WI38 (cell line): ENCODE results near the gene FAM117B.
"Not testable (repeated sequence)": the region's sequence is repeated elsewhere in the genome, so short reads cannot be mapped to it uniquely, and the experiment has no call there.

ENCODE experiments used
- H3K4me3 ChIP-seq: 2 replicates; pipeline ENCODE4 v1.5.1; 2011; ENCODE audit warnings: low read depth, mild to moderate bottlenecking, control low read depth, low read length
- CTCF ChIP-seq: IDR thresholded peaks from 2 replicates; pipeline ENCODE4 v1.5.1; 2012; ENCODE audit warnings: low read depth, mild to moderate bottlenecking, control low read depth, low read length

FAM117B gene

GRCh38 chr2:202704248-202704647 lies 69.5 kb downstream of the FAM117B start:
- no peak overlapping the region for H3K4me3 ChIP-seq
- TF ChIP-seq CTCF = no peak

GRCh38 chr2:202705446-202706020 lies 70.8 kb downstream of the FAM117B start:
- TF ChIP-seq CTCF = no peak
- H3K4me3 ChIP-seq = no peak overlapping the region

- H3K4me3 ChIP-seq = not testable (repeated sequence)
Observed at GRCh38 chr2:202714971-202715935, 80.5 kb downstream of the FAM117B start.

GRCh38 chr2:202716114-202716718 lies 81.4 kb downstream of the FAM117B start:
- H3K4me3 ChIP-seq = no peak overlapping the region
- no peak for TF ChIP-seq CTCF

- no peak overlapping the region for H3K4me3 ChIP-seq
- no peak for TF ChIP-seq CTCF
Observed at GRCh38 chr2:202716953-202717597, 82.3 kb downstream of the FAM117B start.

- no peak for TF ChIP-seq CTCF
Observed at GRCh38 chr2:202717598-202718310, 83.0 kb downstream of the FAM117B start.

GRCh38 chr2:202718614-202719013 lies 83.8 kb downstream of the FAM117B start:
- TF ChIP-seq CTCF = no peak
- no peak overlapping the region for H3K4me3 ChIP-seq

More at GRCh38 chr2:202717598-202718310, 83.0 kb downstream of the FAM117B start:
- H3K4me3 ChIP-seq = no peak overlapping the region
